ACHN (cell line): Measurements from ENCODE around the gene TAF13.

ENCODE experiments used
- DNase-seq: peaks from one replicate; pipeline ENCODE4 v3.0.0-alpha.2; 2015
- in situ Hi-C: cut with HindIII; loops from 2 replicates; pipeline ENCODE4 v1.10.0; 2017; ENCODE audit warnings: low sequenced_read_pairs, low pct_ligation_motif_present, low pct_unique_long_range_greater_than_20kb

Gene TAF13

GRCh38 chr1:109094871-109095270, 19.1 kb upstream of the TAF13 start:
- in situ Hi-C loops: no loop called here
- DNase-seq: no peak

GRCh38 chr1:109094377-109094803, 18.6 kb upstream of the TAF13 start:
- in situ Hi-C loops: no loop called here
- no peak for DNase-seq

- in situ Hi-C loops: no loop called here
- peak; percentile 24 for DNase-seq
Observed at GRCh38 chr1:109091839-109092193, 16.0 kb upstream of the TAF13 start.

- in situ Hi-C loops: no loop called here
- peak; percentile 49 for DNase-seq
Observed at GRCh38 chr1:109091078-109091838, 15.5 kb upstream of the TAF13 start.

GRCh38 chr1:109090196-109091077, 14.6 kb upstream of the TAF13 start, which contains the start of gene TMEM167B:
Gene TMEM167B, plus strand, starts transcription at chr1:109090764. Its CDS starts 109 bp downstream, at chr1:109090873.
- peak; percentile 88 for DNase-seq
- in situ Hi-C loops: no loop called here

- DNase-seq: peak; percentile 60
- in situ Hi-C loops: no loop called here
Observed at GRCh38 chr1:109089242-109090015, 13.6 kb upstream of the TAF13 start.

GRCh38 chr1:109084563-109085517, 9.0 kb upstream of the TAF13 start:
- in situ Hi-C loops: no loop called here
- DNase-seq: peak; percentile 52

GRCh38 chr1:109083923-109084322, 8.1 kb upstream of the TAF13 start:
- no peak for DNase-seq
- in situ Hi-C loops: no loop called here

GRCh38 chr1:109083501-109083900, 7.7 kb upstream of the TAF13 start:
- in situ Hi-C loops: no loop called here

GRCh38 chr1:109080441-109081082, 4.8 kb upstream of the TAF13 start:
- in situ Hi-C loops: no loop called here
- no peak for DNase-seq

More at GRCh38 chr1:109083501-109083900, 7.7 kb upstream of the TAF13 start:
- DNase-seq: no peak

GRCh38 chr1:109079240-109079622, 3.4 kb upstream of the TAF13 start:
- no peak for DNase-seq
- in situ Hi-C loops: no loop called here

- no peak for DNase-seq
- in situ Hi-C loops: no loop called here
Observed at GRCh38 chr1:109078317-109078716, 2.5 kb upstream of the TAF13 start.

- no peak for DNase-seq
- in situ Hi-C loops: no loop called here
Observed at GRCh38 chr1:109069294-109069693, 6.5 kb downstream of the TAF13 start.

GRCh38 chr1:109067883-109068282, 7.9 kb downstream of the TAF13 start:
- no peak for DNase-seq
- in situ Hi-C loops: no loop called here

GRCh38 chr1:109065137-109065536, 10.7 kb downstream of the TAF13 start:
- in situ Hi-C loops: no loop called here
- DNase-seq: no peak

GRCh38 chr1:109061183-109061582, 14.6 kb downstream of the TAF13 start:
- DNase-seq: no peak
- in situ Hi-C loops: no loop called here

- in situ Hi-C loops: no loop called here
- no peak for DNase-seq
Observed at GRCh38 chr1:109060707-109061106, 15.1 kb downstream of the TAF13 start.
